ENCODE measurements around the gene FLNA. TPM values are rescaled to one million over a fixed set of nuclear protein-coding genes. Genes with fewer than 3 reads are reported as not detected.

FLNA gene
- total and polyA plus RNA-seq, 2 experiments from 2014 or later: 1,379 to 2,857 TPM

DNA sequence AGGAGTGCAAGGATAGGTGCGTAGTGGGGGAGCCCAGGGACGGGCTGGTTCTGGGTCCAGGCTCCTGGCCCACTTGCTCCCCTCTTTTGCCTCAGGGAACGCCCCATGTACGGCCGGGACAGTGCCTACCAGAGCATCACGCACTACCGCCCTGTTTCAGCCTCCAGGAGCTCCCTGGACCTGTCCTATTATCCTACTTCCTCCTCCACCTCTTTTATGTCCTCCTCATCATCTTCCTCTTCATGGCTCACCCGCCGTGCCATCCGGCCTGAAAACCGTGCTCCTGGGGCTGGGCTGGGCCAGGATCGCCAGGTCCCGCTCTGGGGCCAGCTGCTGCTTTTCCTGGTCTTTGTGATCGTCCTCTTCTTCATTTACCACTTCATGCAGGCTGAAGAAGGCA lies 6.4 kb upstream of the FLNA start:
- Histone ChIP-seq H3K36me3 (ENCODE audit: low read depth) (no peaks in the 10 kb centered on the region), H3K9me3 (ENCODE audit: low read depth) (no peaks in the 10 kb centered on the region), H3K79me2 (ENCODE audit: insufficient read depth) (peaks cover 24% of the 10 kb centered on the region), H3K27me3 (replicated peaks; ENCODE audit: insufficient read depth) (no peaks in the 10 kb centered on the region), H4K20me1 (ENCODE audit: insufficient read depth) (no peaks in the 10 kb centered on the region), H3F3A (ENCODE audit: insufficient read depth) (no peaks in the 10 kb centered on the region), H3K4me3 (peak overlapping the region; percentile 85), H3K27ac (no peak overlapping the region), H3K9ac (peak overlapping the region; percentile 100), H2AFZ (no peak overlapping the region), H3K4me2 (ENCODE audit: unreplicated experiment) (peak overlapping the region; percentile 62), H3K9me2 (ENCODE audit: insufficient read depth) (no peaks in the 10 kb centered on the region), H3K4me1 (ENCODE audit: insufficient read depth) (0 out of 2 replicates have a peak, but pooled peaks cover 7% of the 10 kb centered on the region)
- TF ChIP-seq EZH2phosphoT487 (IDR thresholded peaks at IDR 0.05; ENCODE audit: insufficient read depth, low read depth) (no peak), EZH2 (IDR thresholded peaks at IDR 0.05; ENCODE audit: insufficient read depth, poor library complexity, severe bottlenecking) (no peak)
- in situ Hi-C loops (cut with MboI): no loop called here
- no peak for DNase-seq
- WGBS, 2 experiments (ENCODE audit: low coverage in 1 of 2, low lambda C conversion rate in 2 of 2, missing lambda C conversion rate in 2 of 2): 85 to 94% methylated on average over 5 to 7 of the region's 14 CpGs

DNA sequence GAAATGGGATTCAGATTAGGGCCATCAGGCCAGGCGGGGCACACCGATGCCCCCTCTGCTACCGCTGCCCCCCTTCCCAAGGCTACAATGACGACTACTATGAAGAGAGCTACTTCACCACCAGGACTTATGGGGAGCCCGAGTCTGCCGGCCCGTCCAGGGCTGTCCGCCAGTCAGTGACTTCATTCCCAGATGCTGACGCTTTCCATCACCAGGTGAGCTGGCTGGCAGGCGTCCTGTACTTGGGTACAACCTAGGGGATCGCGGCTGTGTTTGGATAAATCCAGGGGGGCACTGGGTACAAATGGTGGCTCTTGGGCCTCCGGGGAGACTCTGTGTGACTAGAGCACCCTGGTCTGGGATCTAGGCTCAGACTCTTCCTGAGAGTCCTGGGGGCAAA lies 5.7 kb upstream of the FLNA start:
- no peaks in the 10 kb centered on the region for H4K20me1 ChIP-seq (ENCODE audit: insufficient read depth)
- no peaks in the 10 kb centered on the region for H3K9me2 ChIP-seq (ENCODE audit: insufficient read depth)
- H3K4me3 ChIP-seq: peak overlapping the region; percentile 85
- no peak for TF ChIP-seq EZH2phosphoT487 (IDR thresholded peaks at IDR 0.05; ENCODE audit: insufficient read depth, low read depth)
- TF ChIP-seq EZH2 (IDR thresholded peaks at IDR 0.05; ENCODE audit: insufficient read depth, poor library complexity, severe bottlenecking): no peak
- H3K36me3 ChIP-seq (ENCODE audit: low read depth): no peaks in the 10 kb centered on the region
- H3K9ac ChIP-seq: peak overlapping the region; percentile 100
- H3K27me3 ChIP-seq (replicated peaks; ENCODE audit: insufficient read depth): no peaks in the 10 kb centered on the region
- H3K4me2 ChIP-seq (ENCODE audit: unreplicated experiment): peak overlapping the region; percentile 62
- H3K9me3 ChIP-seq (ENCODE audit: low read depth): no peaks in the 10 kb centered on the region
- H3K79me2 ChIP-seq (ENCODE audit: insufficient read depth): peaks cover 24% of the 10 kb centered on the region
- H3K4me1 ChIP-seq (ENCODE audit: insufficient read depth): 0 out of 2 replicates have a peak, but pooled peaks cover 7% of the 10 kb centered on the region
- H3F3A ChIP-seq (ENCODE audit: insufficient read depth): no peaks in the 10 kb centered on the region
- in situ Hi-C loops (cut with MboI): no loop called here
- peak; percentile 55 for DNase-seq
- H2AFZ ChIP-seq: no peak overlapping the region
- peak overlapping the region; percentile 96 for H3K27ac ChIP-seq
- 10 to 12% methylated on average over 10 to 13 of the region's 13 CpGs for WGBS, 2 experiments (ENCODE audit: low coverage in 1 of 2, low lambda C conversion rate in 2 of 2, missing lambda C conversion rate in 2 of 2)

DNA sequence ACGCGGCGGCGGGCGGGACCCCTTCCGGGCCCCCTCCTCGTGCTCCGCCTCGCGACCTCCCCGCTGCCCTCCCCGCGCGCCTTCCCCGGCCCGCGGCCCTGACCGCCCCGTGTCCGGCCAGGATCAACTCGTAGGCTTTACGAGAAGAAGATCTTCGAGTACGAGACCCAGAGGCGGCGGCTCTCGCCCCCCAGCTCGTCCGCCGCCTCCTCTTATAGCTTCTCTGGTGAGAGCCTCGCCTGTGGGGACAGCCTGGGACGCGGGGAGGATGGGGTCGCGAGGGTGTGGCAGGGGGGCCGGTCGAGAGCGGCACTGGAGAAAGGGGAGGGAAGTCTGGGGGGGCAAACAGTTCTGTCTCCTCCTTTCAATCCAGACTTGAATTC lies 5.1 kb upstream of the FLNA start:
- in situ Hi-C loops (cut with MboI): no loop called here
- H3K4me1 ChIP-seq (ENCODE audit: insufficient read depth): 0 out of 2 replicates have a peak, but pooled peaks cover 7% of the 10 kb centered on the region

DNA sequence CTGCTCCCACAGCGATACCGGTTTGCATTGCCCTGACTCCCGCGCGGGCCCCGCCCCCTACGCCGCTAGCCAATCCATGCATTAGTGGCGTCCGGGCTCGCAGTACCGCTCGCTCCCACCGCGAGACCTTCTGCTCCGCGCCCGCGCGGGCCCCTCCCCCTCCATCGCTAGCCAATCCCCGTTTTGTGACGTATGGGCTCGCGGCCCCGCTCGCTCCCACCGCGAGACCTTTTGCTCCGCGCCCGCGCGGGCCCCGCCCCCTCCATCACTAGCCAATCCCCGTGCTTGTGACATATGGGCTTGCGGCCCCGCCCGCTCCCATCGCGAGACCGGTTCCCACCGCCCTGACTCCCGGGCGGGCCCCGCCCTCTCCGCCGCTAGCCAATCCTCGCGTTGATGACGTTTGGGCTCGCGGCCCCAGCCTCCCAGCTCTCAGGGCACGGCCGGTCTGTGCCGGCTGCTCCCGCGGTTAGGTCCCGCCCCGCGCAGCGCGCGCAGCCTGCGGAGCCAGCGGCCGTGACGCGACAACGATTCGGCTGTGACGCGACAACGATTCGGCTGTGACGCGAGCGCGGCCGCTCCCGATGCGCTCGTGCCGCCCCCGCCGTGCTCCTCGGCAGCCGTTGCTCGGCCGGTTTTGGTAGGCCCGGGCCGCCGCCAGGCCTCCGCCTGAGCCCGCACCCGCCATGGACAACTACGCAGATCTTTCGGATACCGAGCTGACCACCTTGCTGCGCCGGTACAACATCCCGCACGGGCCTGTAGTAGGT lies 4.5 kb upstream of the FLNA start, which contains the start of gene EMD:
EMD (plus strand) TSS at position 497 of the 770 bp plus-strand sequence; CDS start at position 687, 190 bp downstream.
- H2AFZ ChIP-seq: no peak within 1 kb of the TSS; the same call in 1 of the 2 replicates

More for the DNA sequence above, 5.1 kb upstream of the FLNA start:
- Histone ChIP-seq H3K9me3 (ENCODE audit: low read depth) (no peaks in the 10 kb centered on the region), H4K20me1 (ENCODE audit: insufficient read depth) (no peaks in the 10 kb centered on the region), H3K4me3 (peak overlapping the region; percentile 85), H3K36me3 (ENCODE audit: low read depth) (no peaks in the 10 kb centered on the region), H3K9ac (peak overlapping the region; percentile 100), H3K4me2 (ENCODE audit: unreplicated experiment) (peak overlapping the region; percentile 62), H3F3A (ENCODE audit: insufficient read depth) (no peaks in the 10 kb centered on the region), H3K79me2 (ENCODE audit: insufficient read depth) (peaks cover 24% of the 10 kb centered on the region), H3K27me3 (replicated peaks; ENCODE audit: insufficient read depth) (no peaks in the 10 kb centered on the region), H3K9me2 (ENCODE audit: insufficient read depth) (no peaks in the 10 kb centered on the region), H2AFZ (no peak overlapping the region), H3K27ac (peak overlapping the region; percentile 96)
- TF ChIP-seq EZH2phosphoT487 (IDR thresholded peaks at IDR 0.05; ENCODE audit: insufficient read depth, low read depth): no peak
- TF ChIP-seq EZH2 (IDR thresholded peaks at IDR 0.05; ENCODE audit: insufficient read depth, poor library complexity, severe bottlenecking): no peak
- DNase-seq: peak; percentile 28
- WGBS, 2 experiments (ENCODE audit: low coverage in 1 of 2, low lambda C conversion rate in 2 of 2, missing lambda C conversion rate in 2 of 2): 1% methylated on average over 17 of the region's 38 CpGs; no CpG with 5 or more reads in 1 of the 2 experiments

More for the DNA sequence above, 4.5 kb upstream of the FLNA start, which contains the start of gene EMD:
- Histone ChIP-seq H3K4me1 (ENCODE audit: insufficient read depth) (0 out of 2 replicates have a peak, but pooled peaks cover 7% of the 10 kb centered on the region), H3K4me2 (ENCODE audit: unreplicated experiment) (peak within 1 kb of the TSS; percentile 62), H3K79me2 (ENCODE audit: insufficient read depth) (peaks cover 24% of the 10 kb centered on the region), H3K9ac (peak within 1 kb of the TSS; percentile 100), H3K4me3 (peak within 1 kb of the TSS; percentile 85), H3K36me3 (ENCODE audit: low read depth) (no peaks in the 10 kb centered on the region), H3K27me3 (replicated peaks; ENCODE audit: insufficient read depth) (no peaks in the 10 kb centered on the region), H4K20me1 (ENCODE audit: insufficient read depth) (no peaks in the 10 kb centered on the region), H3K9me2 (ENCODE audit: insufficient read depth) (no peaks in the 10 kb centered on the region), H3F3A (ENCODE audit: insufficient read depth) (no peaks in the 10 kb centered on the region), H3K9me3 (ENCODE audit: low read depth) (no peaks in the 10 kb centered on the region), H3K27ac (peak within 1 kb of the TSS; percentile 98)
- TF ChIP-seq EZH2phosphoT487 (IDR thresholded peaks at IDR 0.05; ENCODE audit: insufficient read depth, low read depth): no peak
- no peak for TF ChIP-seq EZH2 (IDR thresholded peaks at IDR 0.05; ENCODE audit: insufficient read depth, poor library complexity, severe bottlenecking)
- in situ Hi-C loops (cut with MboI): no loop called here
- DNase-seq: peak; percentile 96
- WGBS, 2 experiments (ENCODE audit: low coverage in 1 of 2, low lambda C conversion rate in 2 of 2, missing lambda C conversion rate in 2 of 2): 0 to 2% methylated on average over 4 to 50 of the region's 103 CpGs

Data from GM23248 (cell line).